LNCaP clone FGC (cell line): ENCODE results near the gene RAD51B.
"Not testable (repeated sequence)": the region's sequence is repeated elsewhere in the genome, so short reads cannot be mapped to it uniquely, and the experiment has no call there.

Source experiments
- DNase-seq: peaks from one replicate; pipeline ENCODE4 v3.0.0-alpha.2; 2011; ENCODE audit warnings: low read depth
- H3K4me3 ChIP-seq: 2 replicates; pipeline ENCODE4 v1.5.1; 2011; ENCODE audit warnings: mild to moderate bottlenecking, low read depth, low read length, control low read depth
- CTCF ChIP-seq: IDR thresholded peaks from 2 replicates; pipeline ENCODE4 v1.5.1; 2012; ENCODE audit warnings: mild to moderate bottlenecking; ENCODE audit not compliant: control insufficient read depth, insufficient read depth; ENCODE audit errors: extremely low read depth

The RAD51B gene

GRCh38 chr14:67963545-67963944, 144.0 kb downstream of the RAD51B start:
- no peak overlapping the region for H3K4me3 ChIP-seq
- no peak for DNase-seq

GRCh38 chr14:67963960-67964812, 144.6 kb downstream of the RAD51B start:
- no peak for TF ChIP-seq CTCF
- DNase-seq = no peak
- peak overlapping the region; percentile 20 for H3K4me3 ChIP-seq

More at GRCh38 chr14:67963545-67963944, 144.0 kb downstream of the RAD51B start:
- no peak for TF ChIP-seq CTCF

- no peak overlapping the region for H3K4me3 ChIP-seq
- no peak for DNase-seq
- TF ChIP-seq CTCF = no peak
These were observed 146.1 kb downstream of the RAD51B start for GRCh38 chr14:67965696-67966095.

- TF ChIP-seq CTCF = no peak
- H3K4me3 ChIP-seq = no peak overlapping the region
- no peak for DNase-seq
These were observed 147.6 kb downstream of the RAD51B start for GRCh38 chr14:67967206-67967605.

GRCh38 chr14:67967970-67968369, 148.4 kb downstream of the RAD51B start:
- H3K4me3 ChIP-seq, DNase-seq: not testable (repeated sequence)

- no peak overlapping the region for H3K4me3 ChIP-seq
- TF ChIP-seq CTCF = no peak
- no peak for DNase-seq
These were observed 151.3 kb downstream of the RAD51B start for GRCh38 chr14:67970923-67971322.

- no peak for TF ChIP-seq CTCF
- no peak for DNase-seq
These were observed 152.3 kb downstream of the RAD51B start for GRCh38 chr14:67971627-67972625.

More at GRCh38 chr14:67971627-67972625, 152.3 kb downstream of the RAD51B start:
- no peak overlapping the region for H3K4me3 ChIP-seq
